Endothelial cell of umbilical vein (primary cell): ENCODE data around the gene INO80D. TPM values are rescaled to one million over a fixed set of nuclear protein-coding genes. Genes with fewer than 3 reads are reported as not detected.
"Not testable (repeated sequence)": the region's sequence is repeated elsewhere in the genome, so short reads cannot be mapped to it uniquely, and the experiment has no call there.

ENCODE experiments used
- BruUV-seq: library from RNA; stranded (reverse); fragments of 400-500 nt; replicated peaks from 2 replicates; lab custom pipeline; 2021; lab: Mats Ljungman, UMichigan
- CTCF ChIA-PET: fragments of 300-600, 350-600 bp; sonication (Branson Sonifier 250); formaldehyde crosslinking; loops from one replicate; lab custom pipeline; 2021; ENCODE audit warnings: antibody characterized with exemption, inconsistent platforms; lab: Charles Lee
- POLR2A ChIA-PET: fragments of 300-600, 350-600 bp; sonication (Branson Sonifier 250); formaldehyde crosslinking; loops from one replicate; lab custom pipeline; 2021; ENCODE audit warnings: antibody characterized with exemption, inconsistent platforms; lab: Charles Lee
- DNase-seq: peaks from one replicate; pipeline ENCODE4 v3.0.0-alpha.2; 2011; ENCODE audit warnings: low read depth, low spot score
- FAIRE-seq: peaks from 2 replicates; lab custom pipeline; 2011; peaks lifted over from hg19 to GRCh38; lab: Jason Lieb, UNC
- H2AFZ ChIP-seq: 2 replicates; pipeline ENCODE4 v1.6.0; 2012; ENCODE audit warnings: low read depth, low read length, control low read depth, inconsistent platforms
- H3K27ac ChIP-seq: 2 replicates; pipeline ENCODE4 v1.5.1; 2011; ENCODE audit warnings: low read depth, mild to moderate bottlenecking, control low read depth, low read length, moderate library complexity; ENCODE audit not compliant: insufficient read depth
- H3K27me3 ChIP-seq, 2 experiments: 2 replicates each; pipeline versions ENCODE4 v1.6.0 to v1.6.1; 2011; ENCODE audit warnings: low read length in 2 of 2, mixed read lengths in 1 of 2; ENCODE audit not compliant: control insufficient read depth in 2 of 2, insufficient read depth in 2 of 2
- H3K36me3 ChIP-seq, 2 experiments: 2 replicates in 1 of 2; 3 replicates in 1 of 2; pipeline ENCODE4 v1.5.1; 2011; ENCODE audit warnings: low read length in 2 of 2, mild to moderate bottlenecking in 1 of 2, moderate library complexity in 1 of 2; ENCODE audit not compliant: control insufficient read depth in 2 of 2, insufficient read depth in 2 of 2; ENCODE audit errors: extremely low read depth in 1 of 2
- H3K4me1 ChIP-seq: 3 replicates; pipeline ENCODE4 v1.5.1; 2011; ENCODE audit warnings: mild to moderate bottlenecking, low read length; ENCODE audit not compliant: control insufficient read depth, insufficient read depth; ENCODE audit errors: extremely low read depth
- H3K4me2 ChIP-seq: 2 replicates; pipeline ENCODE4 v1.6.1; 2011; ENCODE audit warnings: low read length, control low read depth, mixed read lengths; ENCODE audit not compliant: insufficient read depth
- H3K4me3 ChIP-seq, 3 experiments: fragments of 200-600 bp in 1 of 3; sonication (generic), shearing (Covaris generic) in 1 of 3; replicated peaks in 1 of 3; 2 replicates each; pipeline ENCODE4 v1.5.1; 2011 to 2016; ENCODE audit warnings: control low read depth in 3 of 3, low read length in 3 of 3, mild to moderate bottlenecking in 2 of 3, inconsistent platforms in 1 of 3, low read depth in 1 of 3, moderate library complexity in 1 of 3; ENCODE audit not compliant: insufficient read depth in 1 of 3
- H3K79me2 ChIP-seq: 2 replicates; pipeline ENCODE4 v1.6.0; 2012; ENCODE audit warnings: low read length, inconsistent platforms; ENCODE audit not compliant: control insufficient read depth, insufficient read depth
- H3K9ac ChIP-seq: replicated peaks from 2 replicates; pipeline ENCODE3; 2011; ENCODE audit warnings: low read length, control low read depth; ENCODE audit not compliant: insufficient read depth; ENCODE audit errors: extremely low read depth
- H3K9me1 ChIP-seq: replicated peaks from 3 replicates; pipeline ENCODE4 v1.6.0; 2011; ENCODE audit warnings: mild to moderate bottlenecking, low read length; ENCODE audit not compliant: control insufficient read depth, insufficient read depth; ENCODE audit errors: extremely low read depth
- H3K9me3 ChIP-seq: replicated peaks from 2 replicates; pipeline ENCODE4 v1.5.1; 2012; ENCODE audit warnings: low read length, inconsistent platforms; ENCODE audit not compliant: control insufficient read depth, insufficient read depth
- H4K20me1 ChIP-seq: replicated peaks from 2 replicates; pipeline ENCODE3; 2011; ENCODE audit warnings: mild to moderate bottlenecking, low read length; ENCODE audit not compliant: control insufficient read depth, insufficient read depth; ENCODE audit errors: extremely low read depth
- EZH2 ChIP-seq: IDR thresholded peaks from 2 replicates; pipeline ENCODE4 v1.6.1; 2012; ENCODE audit warnings: borderline replicate concordance, low read depth, mild to moderate bottlenecking, moderate library complexity, low read length, inconsistent platforms; ENCODE audit not compliant: severe bottlenecking
- FOS ChIP-seq: IDR thresholded peaks from 2 replicates; pipeline ENCODE4 v1.6.1; 2011; ENCODE audit warnings: mild to moderate bottlenecking, low read length, moderate library complexity, borderline replicate concordance; ENCODE audit not compliant: insufficient read depth
- JUN ChIP-seq: IDR thresholded peaks from 2 replicates; pipeline ENCODE4 v1.6.1; 2011; ENCODE audit warnings: borderline replicate concordance, low read depth; ENCODE audit not compliant: insufficient read length, insufficient read depth
- MYC ChIP-seq: IDR thresholded peaks from one replicate; pipeline ENCODE4 v1.6.1; 2011; ENCODE audit warnings: mild to moderate bottlenecking, low read depth, low read length
- POLR2A ChIP-seq: IDR thresholded peaks from 2 replicates; pipeline ENCODE4 v1.6.1; 2012; ENCODE audit warnings: low read depth, mild to moderate bottlenecking, control low read depth, low read length
- dilution Hi-C: fragments of 300-500 bp; cut with MboI; formaldehyde crosslinking; loops from one replicate; pipeline ENCODE4 v1.15.0; 2019; ENCODE audit warnings: low sequenced_read_pairs; ENCODE audit not compliant: extremely low pct_ligation_motif_present
- intact Hi-C: fragments of 100-400 bp; cut with micrococcal nuclease; formaldehyde crosslinking; loops from one replicate; pipeline ENCODE4 v1.10.0; 2022
- polyA plus RNA-seq, 4 experiments: library from polyadenylated mRNA; depleted of rRNA in 3 of 4; stranded (reverse) in 3 of 4; unstranded in 1 of 4; fragments of >200 nt; gene quantifications; 2 replicates each; pipeline versions ENCODE4 v1.2.1 to v1.2.3, GENCODE V29; 2011 to 2012; ENCODE audit warnings: missing spikeins in 1 of 4
- total RNA-seq: library from RNA; stranded (reverse); gene quantifications from 2 replicates; pipeline ENCODE4 v1.2.3, GENCODE V29; 2021
- TF ChIP-seq, protein P1 (sequence below): IDR thresholded peaks from 2 replicates; pipeline ENCODE4 v1.6.1; 2011; ENCODE audit not compliant: insufficient read depth, insufficient read length

INO80D gene
- total and polyA plus RNA-seq, 2 donors (not counting 3 experiments of a cell fraction or from before 2014, with no cell fraction given), result 2.9 to 20.3 TPM

DNA sequence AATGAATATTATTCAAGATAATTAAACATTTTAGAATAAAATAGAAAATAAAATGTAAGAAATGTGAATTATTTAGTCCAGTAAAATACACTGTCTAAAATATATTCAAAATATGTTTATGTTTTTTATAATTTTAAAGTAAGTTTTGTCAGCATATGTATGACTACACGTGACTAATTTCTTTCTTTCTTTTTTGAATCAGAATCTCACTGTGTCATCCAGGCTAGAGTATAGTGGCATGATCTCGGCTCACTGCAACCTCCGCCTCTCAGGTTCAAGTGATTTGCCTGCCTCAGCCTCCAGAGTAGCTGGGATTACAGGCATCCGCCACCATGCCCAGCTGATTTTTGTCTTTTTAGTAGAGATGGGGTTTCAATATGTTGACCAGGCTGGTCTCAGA, 19.1 kb upstream of the INO80D start:
- Histone ChIP-seq H3K27me3 (no peaks in the 10 kb centered on the region), H3K4me1 (no peaks in the 10 kb centered on the region), H2AFZ (no peak overlapping the region), H3K4me3 (no peak overlapping the region), H3K27ac (no peak overlapping the region), H3K4me2 (no peak overlapping the region), H3K36me3 (no peaks in the 10 kb centered on the region), H3K9me1 (no peaks in the 10 kb centered on the region), H3K79me2 (no peaks in the 10 kb centered on the region), H3K9ac (no peak overlapping the region), H4K20me1 (no peaks in the 10 kb centered on the region), H3K9me3 (no peaks in the 10 kb centered on the region)
- dilution Hi-C loops, result no loop called here
- DNase-seq (no peak), FAIRE-seq (no peak)
- ChIA-PET POLR2A (no interaction called here), CTCF (interaction anchor here (1.4 kb wide), 1 partner anchor 8 kb away, joined by 6 read pairs; no protein-coding TSS in a partner anchor)
- TF ChIP-seq, protein P1, sequence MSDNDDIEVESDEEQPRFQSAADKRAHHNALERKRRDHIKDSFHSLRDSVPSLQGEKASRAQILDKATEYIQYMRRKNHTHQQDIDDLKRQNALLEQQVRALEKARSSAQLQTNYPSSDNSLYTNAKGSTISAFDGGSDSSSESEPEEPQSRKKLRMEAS, result no peak
- TF ChIP-seq MYC, result no peak
- TF ChIP-seq POLR2A, result no peak
- TF ChIP-seq EZH2, result no peak
- TF ChIP-seq JUN, result no peak
- no peak for TF ChIP-seq FOS
- intact Hi-C loops, result no loop called here
- no TSS peak for BruUV-seq

DNA sequence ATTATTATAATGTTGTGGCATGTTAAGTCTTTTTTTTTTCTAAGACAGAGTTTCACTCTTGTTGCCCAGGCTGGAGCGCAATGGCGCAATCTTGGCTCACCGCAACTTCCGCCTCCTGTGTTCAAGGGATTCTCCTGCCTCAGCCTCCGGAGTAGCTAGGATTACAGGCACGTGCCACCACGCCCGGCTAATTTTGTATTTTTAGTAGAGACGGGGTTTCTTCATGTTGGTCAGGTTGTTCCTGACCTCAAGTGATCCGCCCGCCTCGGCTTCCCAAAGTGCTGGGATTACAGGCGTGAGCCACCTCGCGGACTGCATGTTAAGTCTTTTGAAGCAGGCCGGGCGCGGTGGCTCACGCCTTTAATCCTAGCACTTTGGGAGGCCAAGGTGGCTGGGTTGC, 12.9 kb upstream of the INO80D start:
- H3K27me3 ChIP-seq, H3K9me3 ChIP-seq, H3K4me2 ChIP-seq, H4K20me1 ChIP-seq, H2AFZ ChIP-seq, POLR2A ChIA-PET, H3K79me2 ChIP-seq, H3K36me3 ChIP-seq, H3K4me1 ChIP-seq, CTCF ChIA-PET, BruUV-seq, DNase-seq, intact Hi-C loops, H3K9ac ChIP-seq, dilution Hi-C loops, H3K9me1 ChIP-seq, FAIRE-seq, H3K4me3 ChIP-seq, H3K27ac ChIP-seq: not testable (repeated sequence)
